ENCODE data around the gene LRCH1. TPM values are rescaled to one million over a fixed set of nuclear protein-coding genes. Genes with fewer than 3 reads are reported as not detected.
A peak's percentile ranks its signal among the peaks of the same experiment; 100 is the strongest.

LRCH1 gene, protein sequence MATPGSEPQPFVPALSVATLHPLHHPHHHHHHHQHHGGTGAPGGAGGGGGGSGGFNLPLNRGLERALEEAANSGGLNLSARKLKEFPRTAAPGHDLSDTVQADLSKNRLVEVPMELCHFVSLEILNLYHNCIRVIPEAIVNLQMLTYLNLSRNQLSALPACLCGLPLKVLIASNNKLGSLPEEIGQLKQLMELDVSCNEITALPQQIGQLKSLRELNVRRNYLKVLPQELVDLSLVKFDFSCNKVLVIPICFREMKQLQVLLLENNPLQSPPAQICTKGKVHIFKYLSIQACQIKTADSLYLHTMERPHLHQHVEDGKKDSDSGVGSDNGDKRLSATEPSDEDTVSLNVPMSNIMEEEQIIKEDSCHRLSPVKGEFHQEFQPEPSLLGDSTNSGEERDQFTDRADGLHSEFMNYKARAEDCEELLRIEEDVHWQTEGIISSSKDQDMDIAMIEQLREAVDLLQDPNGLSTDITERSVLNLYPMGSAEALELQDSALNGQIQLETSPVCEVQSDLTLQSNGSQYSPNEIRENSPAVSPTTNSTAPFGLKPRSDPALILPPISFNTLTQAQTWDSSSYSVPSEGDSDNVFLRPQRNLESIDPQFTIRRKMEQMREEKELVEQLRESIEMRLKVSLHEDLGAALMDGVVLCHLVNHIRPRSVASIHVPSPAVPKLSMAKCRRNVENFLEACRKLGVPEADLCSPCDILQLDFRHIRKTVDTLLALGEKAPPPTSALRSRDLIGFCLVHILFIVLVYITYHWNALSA
- 6.9 and 7.1 TPM in 2 replicates for total RNA-seq

DNA sequence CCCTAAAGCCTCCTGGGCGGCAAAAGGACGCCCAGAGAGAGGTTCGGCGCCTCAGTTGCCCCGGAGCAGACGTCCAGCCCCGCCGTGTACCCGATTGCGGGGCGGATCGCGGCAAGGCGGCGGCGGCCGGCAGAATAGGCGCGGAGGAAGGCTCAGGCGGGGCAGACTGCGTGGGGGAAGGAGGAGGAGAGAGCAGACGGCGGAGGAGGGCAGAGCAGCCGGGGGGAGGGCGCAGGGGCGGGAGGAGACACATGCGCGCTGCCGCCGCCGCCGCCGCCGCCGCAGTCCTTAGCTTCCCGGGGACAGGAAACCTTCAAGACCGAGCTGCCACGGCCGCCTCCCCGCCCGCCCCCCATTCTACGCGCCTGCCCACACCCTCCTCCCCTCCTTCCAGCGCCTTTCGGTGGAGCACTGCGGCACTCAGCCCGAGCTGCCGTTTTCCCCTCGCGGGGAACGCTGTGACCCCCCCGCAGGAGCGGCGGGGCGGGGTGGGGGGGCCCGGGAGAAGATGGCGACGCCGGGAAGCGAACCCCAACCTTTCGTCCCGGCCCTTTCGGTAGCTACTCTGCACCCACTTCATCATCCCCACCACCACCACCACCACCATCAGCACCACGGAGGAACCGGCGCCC, at the start of gene LRCH1:
TSS of gene LRCH1 (plus strand) at position 282 of the 632 bp plus-strand sequence. CDS start at position 509, 227 bp downstream.
- DNase-seq (ENCODE audit: insufficient read length, low spot score, missing footprints), result peak; percentile 97
- H2AFZ ChIP-seq (ENCODE audit: low read length), result peak within 1 kb of the TSS; percentile 95
- no peaks in the 10 kb centered on the region for H3K36me3 ChIP-seq (ENCODE audit: insufficient read depth, low read length)
- H3K4me3 ChIP-seq (ENCODE audit: insufficient read depth, low read length), result peak within 1 kb of the TSS; percentile 96
- H3K4me2 ChIP-seq (ENCODE audit: insufficient read depth, low read length), result peak within 1 kb of the TSS; percentile 97
- peaks cover 53% of the 10 kb centered on the region for H3K79me2 ChIP-seq (ENCODE audit: insufficient read depth, low read length)
- peak within 1 kb of the TSS; percentile 87 for H3K27ac ChIP-seq (ENCODE audit: low read depth, low read length)
- no peaks in the 10 kb centered on the region for H3K27me3 ChIP-seq (ENCODE audit: insufficient read depth, low read length)
- peaks cover 12% of the 10 kb centered on the region for H4K20me1 ChIP-seq (ENCODE audit: insufficient read depth, low read length)
- no peaks in the 10 kb centered on the region for H3K9me3 ChIP-seq (ENCODE audit: low read depth, low read length)
- TF ChIP-seq, protein P1, sequence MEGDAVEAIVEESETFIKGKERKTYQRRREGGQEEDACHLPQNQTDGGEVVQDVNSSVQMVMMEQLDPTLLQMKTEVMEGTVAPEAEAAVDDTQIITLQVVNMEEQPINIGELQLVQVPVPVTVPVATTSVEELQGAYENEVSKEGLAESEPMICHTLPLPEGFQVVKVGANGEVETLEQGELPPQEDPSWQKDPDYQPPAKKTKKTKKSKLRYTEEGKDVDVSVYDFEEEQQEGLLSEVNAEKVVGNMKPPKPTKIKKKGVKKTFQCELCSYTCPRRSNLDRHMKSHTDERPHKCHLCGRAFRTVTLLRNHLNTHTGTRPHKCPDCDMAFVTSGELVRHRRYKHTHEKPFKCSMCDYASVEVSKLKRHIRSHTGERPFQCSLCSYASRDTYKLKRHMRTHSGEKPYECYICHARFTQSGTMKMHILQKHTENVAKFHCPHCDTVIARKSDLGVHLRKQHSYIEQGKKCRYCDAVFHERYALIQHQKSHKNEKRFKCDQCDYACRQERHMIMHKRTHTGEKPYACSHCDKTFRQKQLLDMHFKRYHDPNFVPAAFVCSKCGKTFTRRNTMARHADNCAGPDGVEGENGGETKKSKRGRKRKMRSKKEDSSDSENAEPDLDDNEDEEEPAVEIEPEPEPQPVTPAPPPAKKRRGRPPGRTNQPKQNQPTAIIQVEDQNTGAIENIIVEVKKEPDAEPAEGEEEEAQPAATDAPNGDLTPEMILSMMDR (IDR thresholded peaks at IDR 0.05; ENCODE audit: extremely low read depth, low read depth, low read length), result no peak
- peaks cover 14% of the 10 kb centered on the region for H3K4me1 ChIP-seq (ENCODE audit: insufficient read depth, low read length)

DNA sequence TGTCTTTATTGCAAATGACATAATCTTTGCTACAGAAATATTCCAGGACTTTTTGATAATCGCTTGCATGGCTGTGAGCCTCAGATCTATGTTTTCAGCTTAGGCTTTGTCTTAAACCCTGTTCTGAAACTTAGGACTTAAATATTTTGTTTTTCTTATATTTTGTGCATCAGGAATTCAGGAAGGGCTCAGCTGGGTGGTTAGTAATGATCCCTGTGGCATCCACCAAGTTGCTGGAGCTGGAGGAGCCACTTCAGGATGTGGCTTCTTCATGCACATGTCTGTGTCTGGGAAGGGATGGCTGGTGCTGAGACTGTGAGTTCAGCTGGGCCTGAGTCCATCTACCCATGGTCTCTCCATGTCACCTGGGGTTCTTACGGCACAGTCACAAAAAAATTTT, 48.9 kb upstream of the LRCH1 start:
- Histone ChIP-seq H3K4me3 (ENCODE audit: insufficient read depth, low read length) (no peak overlapping the region), H3K79me2 (ENCODE audit: insufficient read depth, low read length) (no peaks in the 10 kb centered on the region), H2AFZ (ENCODE audit: low read length) (no peak overlapping the region), H3K4me2 (ENCODE audit: insufficient read depth, low read length) (no peak overlapping the region), H3K27ac (ENCODE audit: low read depth, low read length) (no peak overlapping the region), H3K9me3 (ENCODE audit: low read depth, low read length) (no peaks in the 10 kb centered on the region), H3K27me3 (ENCODE audit: insufficient read depth, low read length) (peaks cover 8% of the 10 kb centered on the region), H3K36me3 (ENCODE audit: insufficient read depth, low read length) (no peaks in the 10 kb centered on the region), H4K20me1 (ENCODE audit: insufficient read depth, low read length) (no peaks in the 10 kb centered on the region), H3K4me1 (ENCODE audit: insufficient read depth, low read length) (no peaks in the 10 kb centered on the region)
- TF ChIP-seq, protein P1 (IDR thresholded peaks at IDR 0.05; ENCODE audit: extremely low read depth, low read depth, low read length), result no peak
- DNase-seq (ENCODE audit: insufficient read length, low spot score, missing footprints), result no peak

DNA sequence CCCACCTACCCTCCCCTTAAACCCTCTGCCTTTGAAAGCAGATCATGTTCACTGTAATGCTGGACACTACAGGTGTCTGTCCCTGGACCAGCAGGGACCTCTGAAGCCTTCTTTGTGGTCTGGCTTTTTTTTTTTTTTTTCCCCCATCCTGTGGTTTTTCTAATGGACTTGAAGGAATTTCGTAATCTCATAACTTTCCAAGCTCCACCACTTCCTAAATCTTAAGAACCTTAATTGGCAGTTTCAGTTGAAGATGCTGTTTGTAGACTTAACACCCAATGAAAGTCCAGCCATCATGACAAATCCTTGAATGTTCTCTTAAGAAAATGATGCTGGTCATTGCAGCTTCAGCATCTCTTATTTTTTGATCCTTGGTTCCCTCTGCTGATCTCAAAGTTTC, 45.0 kb upstream of the LRCH1 start:
- Histone ChIP-seq H3K36me3 (ENCODE audit: insufficient read depth, low read length) (no peaks in the 10 kb centered on the region), H3K27me3 (ENCODE audit: insufficient read depth, low read length) (peaks cover 17% of the 10 kb centered on the region), H3K4me3 (ENCODE audit: insufficient read depth, low read length) (no peak overlapping the region)

More for the DNA sequence above, 45.0 kb upstream of the LRCH1 start:
- H4K20me1 ChIP-seq (ENCODE audit: insufficient read depth, low read length), result no peaks in the 10 kb centered on the region
- no peak overlapping the region for H2AFZ ChIP-seq (ENCODE audit: low read length)
- H3K9me3 ChIP-seq (ENCODE audit: low read depth, low read length), result no peaks in the 10 kb centered on the region
- no peak for DNase-seq (ENCODE audit: insufficient read length, low spot score, missing footprints)
- H3K79me2 ChIP-seq (ENCODE audit: insufficient read depth, low read length), result no peaks in the 10 kb centered on the region
- H3K4me1 ChIP-seq (ENCODE audit: insufficient read depth, low read length), result no peaks in the 10 kb centered on the region
- H3K27ac ChIP-seq (ENCODE audit: low read depth, low read length), result no peak overlapping the region
- TF ChIP-seq, protein P1 (IDR thresholded peaks at IDR 0.05; ENCODE audit: extremely low read depth, low read depth, low read length), result no peak
- no peak overlapping the region for H3K4me2 ChIP-seq (ENCODE audit: insufficient read depth, low read length)
